GM18508 (cell line): ENCODE data around the gene TRAPPC14.
"Not testable (repeated sequence)": the region's sequence is repeated elsewhere in the genome, so short reads cannot be mapped to it uniquely, and the experiment has no call there.

Experiments used
- ATAC-seq: cut with Tn5 transposase; IDR thresholded peaks from one replicate; pipeline ENCODE4 v1.9.1; 2021; ENCODE audit warnings: moderate number of reproducible peaks; ENCODE audit not compliant: insufficient read depth, unreplicated experiment

TRAPPC14 gene

GRCh38 chr7:100154651-100155491, 3.7 kb downstream of the TRAPPC14 start:
- no peak for ATAC-seq

- no peak for ATAC-seq
Observed at GRCh38 chr7:100153708-100154535, 4.6 kb downstream of the TRAPPC14 start.

GRCh38 chr7:100152937-100153666, 5.4 kb downstream of the TRAPPC14 start:
- no peak for ATAC-seq

DNA sequence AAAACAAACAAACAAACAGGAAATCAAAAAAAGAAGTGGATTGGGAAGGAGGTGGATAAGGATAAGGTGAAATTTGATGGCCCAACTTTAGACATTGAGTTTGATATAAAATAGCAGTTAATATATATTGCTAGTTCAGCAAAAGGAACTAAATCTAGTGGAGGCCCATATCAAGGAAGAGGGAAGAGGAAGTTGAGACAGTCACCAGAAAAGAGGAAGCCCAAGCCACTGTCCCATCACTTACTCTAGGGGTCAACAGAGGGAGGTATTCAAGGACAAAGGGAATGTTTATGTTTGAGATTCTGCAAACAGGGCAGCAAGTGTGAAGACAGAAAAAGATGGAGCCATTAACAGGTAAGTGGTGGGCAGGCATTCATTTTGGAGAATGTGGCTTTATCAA, 6.1 kb downstream of the TRAPPC14 start:
- ATAC-seq: no peak

DNA sequence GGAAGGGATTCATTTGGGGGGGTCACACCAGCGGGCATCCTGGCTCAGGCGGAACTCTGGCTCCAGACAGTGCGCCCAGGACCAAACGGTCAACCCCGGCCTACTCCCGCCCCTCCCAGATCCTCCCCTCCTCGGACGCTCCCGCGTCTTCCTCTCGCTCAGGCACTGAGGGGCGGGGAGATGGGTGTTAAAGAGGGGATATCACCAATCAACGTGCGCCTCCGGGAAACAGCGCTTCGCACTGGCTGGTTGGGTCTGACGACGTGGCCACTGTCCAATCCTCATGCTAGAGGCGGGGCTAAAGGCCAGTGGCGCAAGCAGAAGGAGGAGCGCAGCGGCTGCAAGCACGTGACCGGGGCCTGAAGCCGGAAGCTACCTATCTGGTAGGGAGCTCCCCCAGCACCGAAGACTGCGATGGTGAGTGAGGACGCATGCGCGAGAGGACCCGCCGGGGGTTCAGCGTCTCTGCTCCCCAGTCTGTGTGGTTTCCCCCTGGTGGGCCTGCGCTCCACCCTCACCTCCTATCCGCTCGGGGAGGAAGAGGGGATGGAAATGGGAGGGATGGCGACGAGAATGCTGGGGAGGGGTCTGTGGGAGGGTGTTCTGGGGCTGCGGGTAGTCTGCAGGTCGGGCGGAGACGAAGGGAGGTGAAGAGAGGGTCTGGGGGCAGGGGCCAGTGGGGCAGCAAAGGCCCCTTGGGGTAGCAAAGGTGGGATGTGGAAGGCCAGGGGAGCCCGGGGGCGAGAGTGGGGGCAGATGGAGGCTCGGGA, 9.8 kb downstream of the TRAPPC14 start, which contains the start of gene LAMTOR4:
Gene LAMTOR4, plus strand, starts transcription at position 360 of the 770 bp plus-strand sequence. Its CDS starts 55 bp downstream, at position 415.
- peak; percentile 97 for ATAC-seq

DNA sequence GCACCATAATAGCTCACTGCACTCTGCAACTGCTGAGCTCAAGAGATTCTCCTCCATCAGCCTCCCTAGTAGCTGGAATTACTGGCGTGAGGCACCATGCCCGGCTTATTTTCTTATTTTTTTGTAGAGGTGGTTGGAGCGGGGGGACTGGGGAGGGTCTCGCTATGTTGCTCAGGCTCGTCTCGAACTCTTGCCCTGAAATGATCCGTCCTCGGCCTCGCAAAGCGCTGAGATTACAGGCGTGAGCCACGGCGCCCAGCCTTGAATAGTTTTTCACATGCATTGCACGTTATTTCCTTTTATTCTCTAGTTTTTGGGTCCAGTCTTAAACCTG, 10.3 kb downstream of the TRAPPC14 start:
- ATAC-seq: no peak

DNA sequence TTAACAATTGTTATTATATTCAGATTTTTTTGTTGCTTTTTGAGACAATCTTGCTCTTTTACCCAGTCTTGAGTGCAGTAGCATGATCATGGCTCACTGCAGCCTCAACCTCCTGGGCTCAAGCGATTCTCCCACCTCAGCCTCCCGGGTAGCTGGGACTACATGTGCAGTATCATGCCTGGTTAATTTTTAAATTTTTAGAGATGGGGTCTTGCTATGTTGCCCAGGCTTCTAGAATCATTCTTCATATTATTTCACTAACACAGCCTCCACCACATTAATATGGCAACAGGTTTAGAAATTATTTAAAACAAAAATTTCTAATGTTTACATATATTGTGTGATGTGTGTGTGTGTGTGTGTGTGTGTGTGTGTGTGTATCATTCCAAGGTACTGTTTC, 11.2 kb downstream of the TRAPPC14 start:
- no peak for ATAC-seq

GRCh38 chr7:100146350-100146749, 12.2 kb downstream of the TRAPPC14 start:
- ATAC-seq: not testable (repeated sequence)

DNA sequence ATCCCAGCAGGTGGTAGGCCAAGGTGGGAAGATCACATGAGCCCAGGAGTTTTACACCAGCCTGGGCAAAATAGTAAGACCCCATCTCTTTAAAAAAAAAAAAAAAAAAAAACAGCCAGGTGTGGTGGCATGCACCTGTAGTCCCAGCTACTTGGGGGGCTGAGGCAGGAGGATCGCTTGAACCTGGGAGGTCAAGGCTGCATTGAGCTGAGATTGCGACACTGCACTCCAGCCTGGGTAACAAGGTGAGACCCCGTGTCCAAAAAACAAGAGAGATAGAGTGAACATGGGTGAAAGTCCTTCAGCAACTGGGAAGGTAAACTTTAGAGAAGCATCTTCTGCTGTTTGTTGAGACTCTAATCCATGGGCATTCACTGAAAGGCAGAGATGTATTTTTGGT, 16.1 kb downstream of the TRAPPC14 start:
- ATAC-seq: no peak

DNA sequence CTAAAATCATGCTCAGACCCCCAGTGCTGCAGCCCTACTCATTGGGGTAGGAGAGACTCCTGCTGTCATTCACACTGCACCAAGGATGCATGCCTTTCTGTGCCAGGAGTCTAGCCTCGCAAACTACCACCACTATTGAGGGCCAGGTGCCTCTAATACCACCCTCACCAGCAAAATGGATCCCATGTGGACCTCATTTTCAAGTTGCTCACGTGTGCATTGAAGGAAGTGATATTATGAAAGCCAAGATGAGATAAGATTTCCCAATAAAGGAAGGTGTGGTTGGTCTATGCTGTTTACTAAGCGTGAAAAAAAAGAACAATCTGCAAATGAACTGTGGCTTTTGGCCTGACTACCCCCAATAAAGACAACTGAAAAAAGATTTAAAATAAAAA, 17.0 kb downstream of the TRAPPC14 start:
- no peak for ATAC-seq

DNA sequence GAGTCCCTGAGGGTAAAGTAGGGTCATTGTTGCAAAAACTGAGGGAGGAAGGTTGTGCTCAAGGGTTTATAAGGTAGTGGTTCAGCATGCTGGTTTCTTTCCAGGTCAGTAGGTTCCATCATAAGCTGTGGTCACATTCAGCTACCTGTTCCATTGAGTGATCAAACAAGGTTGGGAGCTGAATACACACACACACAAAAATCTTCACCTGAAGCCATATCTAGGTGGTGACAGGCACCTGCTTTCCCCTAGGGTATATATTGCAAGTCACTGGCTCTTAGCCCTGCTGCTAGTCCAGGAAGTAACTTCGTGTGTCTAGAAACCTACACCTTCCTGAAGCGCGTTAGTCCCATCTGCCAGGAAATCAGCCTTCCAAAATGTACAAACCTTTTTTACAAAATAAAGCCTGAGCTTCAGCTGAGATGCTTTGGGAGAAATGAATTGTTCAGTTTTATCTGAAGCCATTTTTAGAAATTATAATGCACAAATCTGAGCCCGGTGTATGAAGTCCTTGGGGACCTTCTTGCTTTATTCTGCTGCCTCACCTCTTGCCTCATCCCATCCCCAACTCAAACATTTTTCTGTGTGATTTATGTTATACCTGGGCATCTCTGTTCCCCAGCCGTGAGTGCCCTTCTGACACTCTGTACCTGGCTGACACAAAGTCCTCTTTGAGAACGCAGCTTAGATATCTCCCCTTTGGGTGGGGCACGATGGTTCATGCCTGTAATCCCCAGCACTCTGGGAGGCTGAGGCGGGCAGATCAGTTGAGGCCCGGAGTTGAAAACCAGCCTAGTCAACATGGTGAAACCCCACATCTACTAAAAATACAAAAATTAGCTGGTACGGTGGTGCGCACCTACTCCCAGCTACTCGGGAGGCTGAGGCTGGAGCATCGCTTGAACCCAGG, 20.4 kb downstream of the TRAPPC14 start:
- ATAC-seq: no peak

- no peak for ATAC-seq
Observed at GRCh38 chr7:100132697-100133151, 25.8 kb downstream of the TRAPPC14 start.

GRCh38 chr7:100132126-100132525, 26.4 kb downstream of the TRAPPC14 start:
- no peak for ATAC-seq

DNA sequence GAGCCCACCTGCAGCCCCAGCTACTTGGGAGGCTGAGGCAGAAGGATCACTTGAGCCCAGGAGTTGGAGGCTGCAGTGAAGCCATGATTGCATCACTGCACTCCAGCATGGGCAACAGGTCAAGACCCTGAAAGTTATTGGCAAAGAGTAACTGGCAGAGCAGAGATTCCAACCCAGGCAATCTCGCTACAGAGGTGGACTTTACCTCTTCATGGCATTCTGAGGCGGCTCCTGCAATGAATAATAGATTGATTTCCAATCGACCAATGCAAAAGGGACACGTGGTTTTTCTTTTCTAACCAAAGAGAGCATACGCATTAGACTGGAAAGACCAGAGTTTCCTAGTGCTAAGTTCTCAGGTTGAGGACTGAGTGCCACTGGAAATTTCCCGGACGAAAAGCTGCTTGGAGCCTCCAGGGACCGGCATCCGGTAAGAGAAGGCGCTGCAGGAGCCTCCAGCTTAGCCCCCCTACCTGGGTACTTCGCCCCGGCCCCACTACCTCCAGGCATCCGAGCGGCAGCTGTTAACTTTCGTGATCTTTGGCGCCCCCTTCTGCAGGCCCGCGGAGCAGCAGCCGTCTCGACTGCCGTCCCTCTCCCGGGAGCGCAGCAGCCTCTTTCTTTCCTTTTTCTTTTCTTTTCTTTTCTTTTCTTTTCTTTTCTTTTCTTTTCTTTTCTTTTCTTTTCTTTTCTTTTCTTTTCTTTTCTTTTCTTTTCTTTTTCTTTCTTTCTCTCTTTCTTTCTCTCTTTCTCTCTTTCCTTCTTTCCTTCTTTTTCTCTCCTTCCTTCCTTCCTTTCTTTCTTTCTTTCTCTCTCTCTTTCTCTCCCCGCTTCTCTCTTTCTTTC, 27.7 kb downstream of the TRAPPC14 start:
- no peak for ATAC-seq

DNA sequence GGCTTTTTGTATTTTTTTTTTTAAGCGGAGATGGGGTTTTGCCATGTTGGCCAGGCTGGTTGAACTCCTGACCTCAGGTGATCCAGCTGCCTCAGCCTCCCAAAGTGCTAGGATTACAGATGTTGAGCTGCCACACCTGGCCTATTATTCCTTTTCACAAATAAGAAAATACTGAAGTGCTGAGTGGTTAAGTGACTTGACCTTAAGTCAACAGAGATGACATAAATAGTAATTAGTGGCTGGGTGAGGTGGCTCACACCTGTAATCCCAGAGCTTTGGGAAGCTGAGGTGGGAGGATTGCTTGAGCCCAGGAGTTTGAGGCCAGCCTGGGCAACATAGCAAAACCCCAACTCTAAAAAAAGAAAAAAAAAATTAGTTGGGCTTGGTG, 28.3 kb downstream of the TRAPPC14 start:
- not testable (repeated sequence) for ATAC-seq

DNA sequence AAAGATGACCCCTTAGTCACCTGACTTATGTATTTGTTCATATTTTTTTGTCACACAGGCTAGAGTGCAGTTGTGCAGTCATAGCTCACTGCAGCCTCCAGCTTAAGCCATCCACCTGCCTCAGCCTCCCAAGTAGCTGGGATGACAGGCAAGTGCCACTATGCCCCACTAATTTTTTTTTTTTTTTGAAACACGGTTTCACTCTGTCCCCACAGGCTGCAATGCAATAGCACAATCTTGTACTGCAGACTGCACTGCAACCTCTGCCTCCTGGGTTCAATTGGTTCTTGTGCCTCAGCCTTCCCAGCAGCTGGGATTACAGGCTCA, 29.9 kb downstream of the TRAPPC14 start:
- no peak for ATAC-seq

- no peak for ATAC-seq
Observed at GRCh38 chr7:100127866-100128636, 30.5 kb downstream of the TRAPPC14 start.
